Neural progenitor cell (in vitro differentiated cells): ENCODE results near the gene FGFBP3. TPM values are rescaled to one million over a fixed set of nuclear protein-coding genes. Genes with fewer than 3 reads are reported as not detected.

ENCODE experiments used
- DNase-seq: peaks from one replicate; pipeline ENCODE4 v3.0.0-alpha.2; 2016; ENCODE audit warnings: low spot score
- H2AFZ ChIP-seq: fragments of 200-600 bp; sonication (generic); replicated peaks from 2 replicates; pipeline ENCODE4 v1.6.1; 2016; ENCODE audit warnings: antibody characterized with exemption
- H3F3A ChIP-seq: fragments of 200-600 bp; sonication (generic); 2 replicates; pipeline ENCODE4 v1.6.1; 2016; ENCODE audit warnings: antibody characterized with exemption, low read depth
- H3K27ac ChIP-seq: fragments of 200-600 bp; sonication (generic); 2 replicates; pipeline ENCODE4 v1.5.1; 2016; ENCODE audit warnings: mild to moderate bottlenecking
- H3K27me3 ChIP-seq: fragments of 200-600 bp; sonication (generic); 2 replicates; pipeline ENCODE4 v1.6.1; 2016; ENCODE audit warnings: mild to moderate bottlenecking, moderate library complexity
- H3K36me3 ChIP-seq: fragments of 200-600 bp; sonication (generic); 2 replicates; pipeline ENCODE4 v1.5.1; 2016
- H3K4me1 ChIP-seq: fragments of 200-600 bp; sonication (generic); 2 replicates; pipeline ENCODE4 v1.6.1; 2016; ENCODE audit warnings: mixed run types
- H3K4me2 ChIP-seq: fragments of 200-600 bp; sonication (generic); 2 replicates; pipeline ENCODE4 v1.6.1; 2016
- H3K4me3 ChIP-seq: fragments of 200-600 bp; sonication (generic); 2 replicates; pipeline ENCODE4 v1.5.1; 2016
- H3K79me2 ChIP-seq: fragments of 200-600 bp; sonication (generic); 2 replicates; pipeline ENCODE4 v1.6.1; 2016; ENCODE audit warnings: low read depth
- H3K9ac ChIP-seq: fragments of 200-600 bp; sonication (generic); 2 replicates; pipeline ENCODE4 v1.6.1; 2016
- H3K9me3 ChIP-seq: fragments of 200-600 bp; sonication (generic); 2 replicates; pipeline ENCODE4 v1.5.1; 2016; ENCODE audit warnings: low read depth
- H4K20me1 ChIP-seq: fragments of 200-600 bp; sonication (generic); 2 replicates; pipeline ENCODE4 v1.6.1; 2016; ENCODE audit warnings: low read depth
- H3K27ac Mint-ChIP-seq: 3 replicates; pipeline ENCODE4 v1.8.0; 2021; ENCODE audit warnings: mixed read lengths
- H3K27me3 Mint-ChIP-seq: 2 replicates; pipeline ENCODE4 v1.8.0; 2022; ENCODE audit warnings: low read depth, mild to moderate bottlenecking, inconsistent platforms, moderate library complexity, mixed read lengths; ENCODE audit not compliant: insufficient read depth
- H3K36me3 Mint-ChIP-seq: 3 replicates; pipeline ENCODE4 v1.8.0; 2021; ENCODE audit warnings: mixed read lengths
- H3K4me1 Mint-ChIP-seq: 3 replicates; pipeline ENCODE4 v1.8.0; 2021; ENCODE audit warnings: mixed read lengths
- H3K4me3 Mint-ChIP-seq: 3 replicates; pipeline ENCODE4 v1.8.0; 2021; ENCODE audit warnings: mild to moderate bottlenecking, moderate library complexity, mixed read lengths
- H3K9me3 Mint-ChIP-seq: 3 replicates; pipeline ENCODE4 v1.8.0; 2020; ENCODE audit warnings: mixed read lengths
- EZH2 ChIP-seq: fragments of 200-600 bp; sonication (generic); IDR thresholded peaks from 2 replicates; pipeline ENCODE4 v1.6.1; 2017; ENCODE audit warnings: antibody characterized with exemption, mild to moderate bottlenecking, moderate library complexity
- EZH2phosphoT487 ChIP-seq: fragments of 200-600 bp; sonication (generic); IDR thresholded peaks from 2 replicates; pipeline ENCODE4 v1.6.1; 2017; ENCODE audit warnings: antibody characterized with exemption
- total RNA-seq: library from RNA; depleted of rRNA; stranded (reverse); fragments of >200 nt; gene quantifications from 2 replicates; pipeline ENCODE4 v1.2.3, GENCODE V29; 2015; ENCODE audit warnings: low replicate concordance
- TF ChIP-seq, protein P1 (sequence below): fragments of 200-600 bp; sonication (generic); IDR thresholded peaks from 2 replicates; pipeline ENCODE4 v1.5.1; 2017; ENCODE audit warnings: antibody characterized with exemption, mild to moderate bottlenecking

FGFBP3 gene
- total RNA-seq, 1 donor from 2014 or later: 14.0 TPM

DNA sequence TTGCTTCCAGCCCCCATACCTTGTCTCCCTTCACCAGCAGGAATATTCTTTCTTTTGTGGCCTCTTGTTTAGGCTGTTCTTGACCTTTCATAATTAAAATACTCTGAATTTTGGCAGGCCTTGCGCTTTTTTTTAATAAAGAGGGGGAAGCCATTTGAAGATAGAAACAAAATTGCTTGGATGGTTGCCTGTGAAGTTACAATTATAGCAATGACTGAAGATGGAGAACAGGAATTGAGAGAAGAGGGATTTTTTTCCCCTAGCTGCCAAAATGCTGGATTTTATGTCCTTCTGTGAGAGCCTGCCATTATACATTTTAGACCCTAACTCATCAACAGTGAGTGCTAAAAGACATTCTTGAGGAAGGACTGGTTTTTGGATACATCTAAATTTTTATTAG is 24.8 kb downstream of the FGFBP3 start:
- H3F3A ChIP-seq: peaks cover 84% of the 10 kb centered on the region
- H3K27me3 ChIP-seq: peaks cover 25% of the 10 kb centered on the region
- no peaks in the 10 kb centered on the region for H3K36me3 Mint-ChIP-seq
- peaks cover under 1% of the 10 kb centered on the region for H4K20me1 ChIP-seq
- no peak overlapping the region for H2AFZ ChIP-seq
- H3K9me3 ChIP-seq: no peaks in the 10 kb centered on the region
- peaks cover 67% of the 10 kb centered on the region for H3K4me1 ChIP-seq
- peak overlapping the region; percentile 70 for H3K27ac ChIP-seq
- TF ChIP-seq EZH2phosphoT487: no peak
- peak; percentile 10 for TF ChIP-seq EZH2
- TF ChIP-seq, protein P1, sequence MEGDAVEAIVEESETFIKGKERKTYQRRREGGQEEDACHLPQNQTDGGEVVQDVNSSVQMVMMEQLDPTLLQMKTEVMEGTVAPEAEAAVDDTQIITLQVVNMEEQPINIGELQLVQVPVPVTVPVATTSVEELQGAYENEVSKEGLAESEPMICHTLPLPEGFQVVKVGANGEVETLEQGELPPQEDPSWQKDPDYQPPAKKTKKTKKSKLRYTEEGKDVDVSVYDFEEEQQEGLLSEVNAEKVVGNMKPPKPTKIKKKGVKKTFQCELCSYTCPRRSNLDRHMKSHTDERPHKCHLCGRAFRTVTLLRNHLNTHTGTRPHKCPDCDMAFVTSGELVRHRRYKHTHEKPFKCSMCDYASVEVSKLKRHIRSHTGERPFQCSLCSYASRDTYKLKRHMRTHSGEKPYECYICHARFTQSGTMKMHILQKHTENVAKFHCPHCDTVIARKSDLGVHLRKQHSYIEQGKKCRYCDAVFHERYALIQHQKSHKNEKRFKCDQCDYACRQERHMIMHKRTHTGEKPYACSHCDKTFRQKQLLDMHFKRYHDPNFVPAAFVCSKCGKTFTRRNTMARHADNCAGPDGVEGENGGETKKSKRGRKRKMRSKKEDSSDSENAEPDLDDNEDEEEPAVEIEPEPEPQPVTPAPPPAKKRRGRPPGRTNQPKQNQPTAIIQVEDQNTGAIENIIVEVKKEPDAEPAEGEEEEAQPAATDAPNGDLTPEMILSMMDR: no peak
- H3K79me2 ChIP-seq: no peaks in the 10 kb centered on the region
- H3K4me3 Mint-ChIP-seq: peak overlapping the region; percentile 84
- H3K27ac Mint-ChIP-seq: peak overlapping the region; percentile 98
- H3K9ac ChIP-seq: no peak overlapping the region
- H3K4me3 ChIP-seq: peak overlapping the region; percentile 15
- peak overlapping the region; percentile 56 for H3K4me2 ChIP-seq
- DNase-seq: no peak
- H3K4me1 Mint-ChIP-seq: peaks cover 71% of the 10 kb centered on the region
- H3K36me3 ChIP-seq: no peaks in the 10 kb centered on the region
- H3K9me3 Mint-ChIP-seq: peaks cover 6% of the 10 kb centered on the region
- H3K27me3 Mint-ChIP-seq: peaks cover 5% of the 10 kb centered on the region

DNA sequence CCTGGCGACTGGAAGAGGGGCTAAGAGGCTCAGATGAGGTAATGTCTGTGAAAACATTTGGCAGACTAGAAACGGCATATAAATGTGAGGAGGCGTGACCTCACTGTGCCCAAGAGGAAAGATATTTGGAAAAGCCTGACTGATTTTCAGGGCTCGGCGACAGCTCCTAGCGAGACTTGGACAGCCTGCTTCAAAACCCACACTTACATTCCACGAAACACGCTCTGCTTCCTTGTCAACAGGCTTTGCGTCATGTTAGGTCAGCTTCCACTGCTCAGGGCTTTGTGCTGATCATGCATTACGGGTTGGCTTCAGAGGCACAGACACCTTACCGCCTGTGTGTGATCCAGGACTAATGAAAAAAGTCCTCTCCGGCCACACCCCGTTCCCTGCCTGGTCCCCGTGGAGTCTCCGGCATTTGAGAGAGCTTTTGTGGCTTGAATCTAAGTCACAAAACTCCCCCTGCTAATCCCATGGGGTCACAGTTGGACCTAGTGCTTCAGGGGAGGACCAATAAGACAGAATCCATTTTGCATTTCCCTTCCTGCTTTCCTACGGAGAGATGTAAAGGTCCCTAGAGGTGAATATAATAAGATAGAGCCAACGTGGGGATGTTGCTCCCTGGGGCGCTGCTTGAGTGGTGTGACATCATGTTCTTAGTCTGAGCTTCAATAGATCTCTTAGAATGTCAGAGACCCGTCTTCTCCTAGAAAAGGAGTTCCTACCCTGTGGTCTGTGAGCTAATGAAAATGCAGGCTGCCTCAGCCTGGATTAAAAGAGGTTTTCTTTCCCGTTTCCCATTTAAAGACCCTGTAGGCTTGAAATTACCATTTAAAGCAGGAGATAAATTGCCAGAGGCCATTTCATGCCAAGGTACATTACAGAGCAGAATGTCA is 25.5 kb downstream of the FGFBP3 start:
- DNase-seq: peak; percentile 81
- Mint-ChIP-seq H3K36me3 (no peaks in the 10 kb centered on the region), H3K27ac (peak overlapping the region; percentile 98), H3K4me3 (peak overlapping the region; percentile 84), H3K9me3 (peaks cover 4% of the 10 kb centered on the region), H3K4me1 (peaks cover 74% of the 10 kb centered on the region), H3K27me3 (peaks cover 3% of the 10 kb centered on the region)
- no peaks in the 10 kb centered on the region for H3K36me3 ChIP-seq
- TF ChIP-seq, protein P1: no peak
- TF ChIP-seq EZH2phosphoT487 (peak; percentile 81), EZH2 (peak; percentile 27)
- peaks cover 91% of the 10 kb centered on the region for H3F3A ChIP-seq
- H3K27me3 ChIP-seq: peaks cover 25% of the 10 kb centered on the region
- peak overlapping the region; percentile 56 for H3K4me2 ChIP-seq
- peaks cover 7% of the 10 kb centered on the region for H4K20me1 ChIP-seq
- H3K27ac ChIP-seq: peak overlapping the region; percentile 70
- H3K4me1 ChIP-seq: peaks cover 71% of the 10 kb centered on the region
- no peak overlapping the region for H2AFZ ChIP-seq
- H3K79me2 ChIP-seq: no peaks in the 10 kb centered on the region
- peak overlapping the region; percentile 15 for H3K4me3 ChIP-seq
- no peaks in the 10 kb centered on the region for H3K9me3 ChIP-seq
- H3K9ac ChIP-seq: no peak overlapping the region

DNA sequence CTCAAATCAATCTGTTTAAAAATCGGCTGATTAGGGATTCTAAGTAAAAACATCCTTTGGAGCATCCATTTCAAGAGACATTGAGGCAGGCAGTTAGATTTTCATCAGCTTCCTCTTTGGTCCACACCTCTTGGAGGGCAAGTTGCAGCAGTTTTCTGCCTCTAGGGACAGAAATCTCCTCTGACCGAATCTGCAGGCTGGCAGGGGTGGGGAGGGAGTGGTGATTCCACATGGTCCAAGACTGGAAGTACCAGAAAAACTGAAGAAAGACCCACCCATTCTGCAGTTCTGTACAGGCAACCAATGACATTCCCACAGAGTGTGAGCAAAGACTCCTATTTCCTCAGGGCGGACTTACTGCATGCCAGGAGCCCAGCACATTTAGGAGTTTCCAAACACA is 29.0 kb downstream of the FGFBP3 start:
- Mint-ChIP-seq H3K27ac (peak overlapping the region; percentile 88), H3K9me3 (peaks cover 4% of the 10 kb centered on the region), H3K4me3 (peak overlapping the region; percentile 49), H3K36me3 (no peaks in the 10 kb centered on the region), H3K4me1 (peaks cover 48% of the 10 kb centered on the region), H3K27me3 (peaks cover 7% of the 10 kb centered on the region)
- no peak overlapping the region for H3K9ac ChIP-seq
- peak overlapping the region; percentile 65 for H3K4me2 ChIP-seq
- H3K27me3 ChIP-seq: peaks cover 39% of the 10 kb centered on the region
- H3K79me2 ChIP-seq: no peaks in the 10 kb centered on the region
- no peaks in the 10 kb centered on the region for H3K36me3 ChIP-seq
- peak overlapping the region; percentile 5 for H3K4me3 ChIP-seq
- H3K9me3 ChIP-seq: no peaks in the 10 kb centered on the region
- peaks cover 83% of the 10 kb centered on the region for H3F3A ChIP-seq
- no peak overlapping the region for H2AFZ ChIP-seq
- H3K27ac ChIP-seq: peak overlapping the region; percentile 93
- no peak for TF ChIP-seq EZH2phosphoT487
- TF ChIP-seq, protein P1: peak; percentile 36
- H3K4me1 ChIP-seq: peaks cover 44% of the 10 kb centered on the region
- peak; percentile 77 for DNase-seq
- H4K20me1 ChIP-seq: peaks cover 7% of the 10 kb centered on the region
